Measurements from ENCODE around the gene URB1. TPM values are rescaled to one million over a fixed set of nuclear protein-coding genes. Genes with fewer than 3 reads are reported as not detected.

The URB1 gene
- total and polyA plus RNA-seq, 11 donors, result 4.6 to 26.0 (median 11.1) TPM

DNA sequence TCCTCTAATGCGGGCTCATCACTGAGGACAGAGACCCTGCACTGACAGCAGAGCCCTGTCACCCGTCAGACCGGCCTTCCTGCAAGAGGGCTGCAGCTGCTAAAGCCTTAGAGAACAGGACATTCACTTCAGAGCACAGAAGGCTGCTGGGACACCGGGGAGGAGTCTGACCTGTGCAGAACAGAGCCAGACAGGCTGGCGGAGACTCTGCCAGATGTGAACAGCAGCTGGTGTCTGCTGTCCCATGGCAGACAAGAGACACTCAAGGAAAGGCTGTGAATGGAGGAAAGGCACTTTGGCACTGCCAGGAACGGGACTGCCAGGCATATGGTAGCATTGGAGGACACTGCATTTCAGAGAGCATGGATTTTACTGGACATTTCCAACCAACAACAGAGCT lies 72.8 kb downstream of the URB1 start:
- no peak for TF ChIP-seq POLR2A (IDR thresholded peaks at IDR 0.05)
- no peak for TF ChIP-seq CTCF (IDR thresholded peaks at IDR 0.05)
- Histone ChIP-seq H3K4me1 (peaks cover 0 to 17% (median 0%) of the 10 kb centered on the region in 12 donors), H3K36me3 (peaks cover 8 to 100% (median 96%) of the 10 kb centered on the region in 9 donors), H3K27me3 (no peaks in the 10 kb centered on the region), H3K9me3 (no peaks in the 10 kb centered on the region), H3K4me3 (no peak overlapping the region), H3K27ac (peak overlapping the region in 4 of 12 donors; percentile 31 to 52 (median 51))
- no peak for DNase-seq
- ATAC-seq, result no peak
- WGBS, 4 donors, result 46 to 76% (median 69%) methylated on average over 5 to 6 of the region's 6 CpGs
- intact Hi-C loops (cut with DNase I), result no loop called here

DNA sequence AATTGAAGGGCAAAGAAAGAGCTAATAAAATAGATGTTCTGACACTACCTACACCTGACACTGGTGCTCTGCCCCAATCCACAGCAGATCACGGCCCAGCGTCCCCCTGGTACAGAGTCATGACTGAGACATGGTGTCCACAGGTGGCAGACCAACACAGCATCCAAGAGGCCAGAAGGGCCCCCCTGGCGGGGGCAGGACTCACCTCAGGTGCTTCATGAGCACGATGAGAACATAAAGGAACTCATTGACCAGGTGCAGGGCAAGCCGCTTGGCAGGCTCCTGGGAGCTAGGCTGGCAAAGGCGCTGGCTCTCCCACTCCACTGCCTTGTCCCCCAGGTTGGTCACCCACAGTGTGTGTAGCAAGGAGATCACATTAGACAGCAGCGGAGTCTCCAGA lies 73.8 kb downstream of the URB1 start:
- Histone ChIP-seq H3K4me3 (no peak overlapping the region), H3K9me3 (no peaks in the 10 kb centered on the region), H3K36me3 (peaks cover 8 to 100% (median 96%) of the 10 kb centered on the region in 9 donors), H3K27me3 (no peaks in the 10 kb centered on the region), H3K4me1 (peaks cover 0 to 12% (median 0%) of the 10 kb centered on the region in 12 donors), H3K27ac (peak overlapping the region in 2 of 12 donors; percentile 50 to 51)
- no peak for TF ChIP-seq POLR2A (IDR thresholded peaks at IDR 0.05)
- no peak for ATAC-seq
- intact Hi-C loops (cut with DNase I), result no loop called here
- no peak for DNase-seq
- WGBS, 4 donors, result 94 to 99% (median 97%) methylated on average over 7 of the region's 7 CpGs

- 84 to 97% (median 92%) methylated on average over 9 of the region's 9 CpGs for WGBS, 4 donors
Measured at GRCh38 chr21:32317726-32318125, 75.1 kb downstream of the URB1 start.

GRCh38 chr21:32316361-32317215 lies 76.2 kb downstream of the URB1 start:
- Histone ChIP-seq H3K4me3 (no peak overlapping the region), H3K9me3 (no peaks in the 10 kb centered on the region), H3K27ac (no peak overlapping the region), H3K27me3 (no peaks in the 10 kb centered on the region), H3K4me1 (peaks cover 0 to 26% (median 0%) of the 10 kb centered on the region in 12 donors), H3K36me3 (peaks cover 3 to 98% (median 83%) of the 10 kb centered on the region in 9 donors)
- no peak for TF ChIP-seq CTCF (IDR thresholded peaks at IDR 0.05)
- no peak for TF ChIP-seq POLR2A (IDR thresholded peaks at IDR 0.05)
- intact Hi-C loops (cut with DNase I), result no loop called here
- WGBS, 4 donors, result 94 to 96% (median 95%) methylated on average over 19 to 22 of the region's 22 CpGs
- ATAC-seq (no peak), DNase-seq (no peak)

More at GRCh38 chr21:32317726-32318125, 75.1 kb downstream of the URB1 start:
- no peaks in the 10 kb centered on the region for H3K27me3 ChIP-seq
- peaks cover 3 to 100% (median 91%) of the 10 kb centered on the region in 9 donors for H3K36me3 ChIP-seq
- H3K4me3 ChIP-seq, result no peak overlapping the region
- no peaks in the 10 kb centered on the region for H3K9me3 ChIP-seq
- intact Hi-C loops (cut with DNase I), result no loop called here
- H3K4me1 ChIP-seq, result peaks cover 0 to 17% (median 0%) of the 10 kb centered on the region in 12 donors
- DNase-seq (no peak), ATAC-seq (no peak)
- H3K27ac ChIP-seq, result no peak overlapping the region
- TF ChIP-seq CTCF (IDR thresholded peaks at IDR 0.05) (no peak), POLR2A (IDR thresholded peaks at IDR 0.05) (no peak)

Measured in heart left ventricle (tissue), 16 donors.